SIG-M5 treated with dmso at 0.1 percent for 504 hours (cell line): ENCODE measurements around the gene CUL1.

Experiments
- DNase-seq: peaks from one replicate; lab custom pipeline; 2025; ENCODE audit not compliant: unreplicated experiment; lab: John Stamatoyannopoulos, UW

The CUL1 gene

DNA sequence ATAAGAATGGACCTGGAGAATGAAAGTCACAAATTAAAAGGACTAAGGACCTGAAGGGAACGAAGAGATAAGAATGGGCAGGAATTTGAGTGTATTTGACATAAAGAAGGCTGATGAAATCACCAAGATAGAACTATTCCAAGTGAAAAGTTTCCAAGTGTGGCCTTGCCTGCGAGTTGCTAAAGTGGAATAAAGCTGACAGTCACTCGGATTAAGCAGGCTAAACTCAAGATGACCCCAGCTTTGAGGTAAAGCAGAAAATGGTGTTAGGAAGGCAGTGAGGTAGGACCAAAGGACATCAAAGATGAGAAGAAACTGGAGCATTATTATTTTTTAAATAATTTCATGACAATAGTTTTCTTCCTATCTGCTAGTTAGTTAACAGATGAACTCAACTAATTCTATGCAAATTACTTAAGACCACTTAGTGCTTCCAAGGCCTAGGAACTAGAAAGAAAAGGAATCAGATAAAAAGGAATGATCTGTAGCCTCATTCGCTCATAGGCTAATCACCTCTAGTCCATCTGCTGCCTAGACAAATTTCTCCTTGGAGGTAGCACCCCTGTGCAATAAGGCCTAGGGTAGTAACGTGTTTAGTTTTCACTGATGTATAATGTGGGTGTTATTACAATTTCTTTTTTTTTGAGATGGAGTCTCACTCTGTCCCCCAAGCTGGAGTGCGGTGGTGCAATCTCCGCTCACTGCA is 150.8 kb downstream of the CUL1 start:
- DNase-seq, result no peak

DNA sequence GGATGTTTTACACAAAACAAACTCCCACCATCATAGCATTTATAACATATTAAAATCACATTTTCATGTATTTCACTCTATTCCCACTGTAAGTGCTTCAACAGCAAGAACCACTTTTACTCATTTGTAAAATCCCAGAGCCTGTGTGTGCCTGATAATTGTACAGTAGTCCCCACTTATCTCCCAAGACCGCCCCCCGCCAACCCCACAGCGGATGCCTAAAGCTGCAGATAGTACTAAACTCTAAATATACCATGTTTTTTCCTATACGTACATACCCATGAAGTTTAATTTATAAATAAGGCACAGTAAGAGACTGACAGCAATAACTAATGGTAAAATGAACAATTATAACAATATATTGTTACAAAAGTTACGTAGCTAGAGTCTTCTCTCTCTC is 151.9 kb downstream of the CUL1 start:
- no peak for DNase-seq
